IPS-20b (cell line): ENCODE data around the gene DUS1L.

Source experiments
- H3K27ac ChIP-seq: one replicate; pipeline ENCODE4 v1.5.1; 2013; ENCODE audit warnings: low read length
- H3K27me3 ChIP-seq: 2 replicates; pipeline ENCODE4 v1.6.1; 2013; ENCODE audit warnings: mild to moderate bottlenecking, low read length, inconsistent platforms; ENCODE audit not compliant: insufficient read depth
- H3K36me3 ChIP-seq: 2 replicates; pipeline ENCODE4 v1.6.1; 2013; ENCODE audit warnings: low read depth, mild to moderate bottlenecking, inconsistent platforms, low read length, moderate library complexity; ENCODE audit not compliant: insufficient read depth
- H3K4me1 ChIP-seq: 2 replicates; pipeline ENCODE4 v1.6.1; 2013; ENCODE audit warnings: mild to moderate bottlenecking, control low read depth, inconsistent platforms, low read length, moderate library complexity; ENCODE audit not compliant: insufficient read depth
- H3K4me3 ChIP-seq: 2 replicates; pipeline ENCODE4 v1.5.1; 2013; ENCODE audit warnings: mild to moderate bottlenecking, low read length, inconsistent platforms
- H3K9ac ChIP-seq: 2 replicates; pipeline ENCODE4 v1.6.1; 2013; ENCODE audit warnings: low read depth, mild to moderate bottlenecking, inconsistent platforms, low read length, moderate library complexity
- H3K9me3 ChIP-seq: 2 replicates; pipeline ENCODE4 v1.6.1; 2013; ENCODE audit warnings: mild to moderate bottlenecking, low read depth, low read length, inconsistent platforms; ENCODE audit not compliant: insufficient read depth

The DUS1L gene

DNA sequence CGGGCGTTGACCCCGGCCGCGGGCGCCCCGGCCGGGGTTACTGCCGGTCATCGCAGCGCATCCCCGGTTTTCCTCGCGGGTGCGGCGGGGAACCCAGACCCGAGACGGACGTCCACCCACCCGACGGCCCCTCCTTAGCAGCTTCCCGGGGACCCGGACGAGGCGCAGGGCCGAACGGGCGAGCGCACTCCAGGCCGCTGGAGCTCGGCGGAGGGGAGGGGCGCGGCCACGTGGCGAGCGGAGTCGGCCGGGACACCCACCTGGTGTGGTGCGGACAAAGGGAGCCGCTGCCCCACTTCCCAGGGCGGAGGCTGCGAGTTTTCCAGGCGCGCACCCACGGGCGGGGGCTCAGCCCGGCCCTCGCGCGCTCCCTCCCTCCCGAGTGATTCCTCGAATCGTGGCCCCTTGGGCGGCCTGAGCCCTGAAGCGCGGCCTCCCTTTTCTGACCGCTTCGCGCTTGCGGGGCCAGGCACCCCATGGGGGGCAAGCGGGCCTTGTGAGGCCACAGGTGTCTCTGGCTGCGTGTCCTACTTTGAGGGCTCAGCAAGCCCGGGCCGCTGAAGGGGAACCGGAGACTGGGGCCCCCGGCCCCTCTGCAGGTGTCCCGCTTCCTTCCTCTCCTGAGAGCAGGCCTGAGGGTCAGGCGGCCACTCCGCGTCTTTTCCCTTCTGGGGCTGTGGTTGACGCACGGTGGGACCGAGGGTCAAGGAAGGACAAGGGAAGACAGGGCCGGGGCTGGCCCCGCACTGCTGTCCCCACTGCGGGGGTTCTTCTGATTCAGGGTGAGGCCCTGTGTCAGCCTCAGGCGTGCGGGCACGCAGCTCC lies 33.5 kb upstream of the DUS1L start:
- peaks cover 11% of the 10 kb centered on the region; the same call in 1 of the 2 replicates for H3K4me1 ChIP-seq
- peaks cover 21% of the 10 kb centered on the region for H3K36me3 ChIP-seq
- H3K27ac ChIP-seq, result peak overlapping the region; percentile 94

GRCh38 chr17:82098169-82098938 lies 32.8 kb upstream of the DUS1L start, which contains the start of gene FASN:
Gene FASN (minus strand): TSS chr17:82098236. CDS start chr17:82096445, 1,791 bp downstream.
- Histone ChIP-seq H3K27ac (peak within 1 kb of the TSS; percentile 94), H3K9me3 (no peaks in the 10 kb centered on the region), H3K36me3 (peaks cover 27% of the 10 kb centered on the region), H3K4me1 (peaks cover 8% of the 10 kb centered on the region; the same call in 1 of the 2 replicates), H3K27me3 (no peaks in the 10 kb centered on the region), H3K9ac (peak within 1 kb of the TSS; percentile 91), H3K4me3 (peak within 1 kb of the TSS; percentile 87)

More for the DNA sequence above, 33.5 kb upstream of the DUS1L start:
- Histone ChIP-seq H3K9ac (peak overlapping the region; percentile 91; the same call in 1 of the 2 replicates), H3K9me3 (no peaks in the 10 kb centered on the region), H3K4me3 (peak overlapping the region; percentile 68; the same call in 1 of the 2 replicates), H3K27me3 (no peaks in the 10 kb centered on the region)

GRCh38 chr17:82097919-82098168 lies 32.2 kb upstream of the DUS1L start:
- Histone ChIP-seq H3K9ac (peak overlapping the region; percentile 84), H3K4me3 (peak overlapping the region; percentile 87; the same call in 1 of the 2 replicates), H3K27me3 (no peaks in the 10 kb centered on the region), H3K27ac (no peak overlapping the region), H3K36me3 (peaks cover 33% of the 10 kb centered on the region), H3K4me1 (peaks cover 8% of the 10 kb centered on the region; the same call in 1 of the 2 replicates), H3K9me3 (no peaks in the 10 kb centered on the region)

DNA sequence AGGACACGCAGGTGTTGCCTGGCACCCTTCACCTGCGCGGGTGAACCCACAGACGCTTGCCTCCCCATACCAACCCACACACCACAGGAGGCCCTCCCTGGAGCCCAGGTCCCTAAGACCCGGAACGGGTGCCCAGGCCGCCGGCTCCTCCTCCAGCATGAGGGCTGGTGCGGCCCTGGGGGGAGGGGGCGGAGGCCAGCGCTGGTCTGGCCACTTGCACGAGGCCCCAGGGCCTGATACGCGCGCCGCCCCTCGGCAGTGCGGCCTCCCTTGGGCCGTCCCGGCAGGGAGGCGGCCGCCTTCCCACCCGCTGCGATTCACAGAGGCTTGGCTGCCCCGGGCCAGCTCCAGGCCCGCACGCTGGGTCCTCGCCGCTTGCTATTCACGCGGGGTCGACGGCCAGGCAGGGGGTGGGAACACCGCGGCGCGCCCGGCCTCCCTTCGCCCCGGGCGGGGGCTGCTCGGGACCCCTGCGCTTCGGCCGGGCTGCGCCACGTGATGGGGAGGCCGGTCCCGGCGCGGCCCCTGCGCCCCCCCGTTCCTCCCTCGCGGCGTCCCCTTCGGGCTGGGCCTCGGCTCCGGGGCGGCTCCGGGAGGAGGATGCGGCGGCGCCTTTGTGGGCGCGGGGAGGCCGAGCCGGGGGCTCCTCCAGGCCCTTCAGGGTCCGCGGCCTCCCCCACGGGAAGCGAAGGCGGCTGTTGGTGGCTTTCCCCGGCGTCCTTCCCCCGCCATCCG lies 31.7 kb upstream of the DUS1L start:
- Histone ChIP-seq H3K4me3 (peak overlapping the region; percentile 87), H3K36me3 (peaks cover 37% of the 10 kb centered on the region)

DNA sequence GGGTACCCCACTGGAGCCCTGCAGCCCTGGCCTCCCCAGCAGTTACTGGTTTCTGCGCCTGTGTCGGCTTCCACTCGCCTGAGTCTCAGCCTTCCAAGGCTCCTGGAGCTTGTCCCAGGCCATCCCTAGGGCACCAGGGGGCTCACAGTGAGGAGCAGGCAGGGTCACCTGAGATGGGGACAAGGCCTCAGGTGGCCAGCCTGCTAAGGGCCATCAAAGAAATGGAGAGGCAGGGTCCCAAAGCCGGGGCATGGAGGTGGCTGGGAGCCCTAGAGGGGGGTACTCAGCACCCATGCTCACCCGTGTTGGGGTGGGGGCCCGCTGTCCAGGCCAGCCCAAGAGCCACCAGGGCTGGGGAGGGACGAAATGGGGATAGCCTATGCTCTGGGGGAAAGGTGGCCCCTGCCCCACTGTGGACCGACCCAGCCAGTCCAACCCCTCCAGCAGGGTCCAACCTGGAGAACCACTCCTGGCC lies 31.1 kb upstream of the DUS1L start:
- Histone ChIP-seq H3K27me3 (no peaks in the 10 kb centered on the region), H3K27ac (no peak overlapping the region), H3K4me1 (peaks cover 8% of the 10 kb centered on the region; the same call in 1 of the 2 replicates), H3K9ac (peak overlapping the region; percentile 84), H3K4me3 (peak overlapping the region; percentile 87), H3K9me3 (no peaks in the 10 kb centered on the region), H3K36me3 (peaks cover 44% of the 10 kb centered on the region)

More for the DNA sequence above, 31.7 kb upstream of the DUS1L start:
- peaks cover 8% of the 10 kb centered on the region; the same call in 1 of the 2 replicates for H3K4me1 ChIP-seq
- H3K9ac ChIP-seq, result peak overlapping the region; percentile 84
- H3K27me3 ChIP-seq, result no peaks in the 10 kb centered on the region
- no peak overlapping the region for H3K27ac ChIP-seq
- no peaks in the 10 kb centered on the region for H3K9me3 ChIP-seq

DNA sequence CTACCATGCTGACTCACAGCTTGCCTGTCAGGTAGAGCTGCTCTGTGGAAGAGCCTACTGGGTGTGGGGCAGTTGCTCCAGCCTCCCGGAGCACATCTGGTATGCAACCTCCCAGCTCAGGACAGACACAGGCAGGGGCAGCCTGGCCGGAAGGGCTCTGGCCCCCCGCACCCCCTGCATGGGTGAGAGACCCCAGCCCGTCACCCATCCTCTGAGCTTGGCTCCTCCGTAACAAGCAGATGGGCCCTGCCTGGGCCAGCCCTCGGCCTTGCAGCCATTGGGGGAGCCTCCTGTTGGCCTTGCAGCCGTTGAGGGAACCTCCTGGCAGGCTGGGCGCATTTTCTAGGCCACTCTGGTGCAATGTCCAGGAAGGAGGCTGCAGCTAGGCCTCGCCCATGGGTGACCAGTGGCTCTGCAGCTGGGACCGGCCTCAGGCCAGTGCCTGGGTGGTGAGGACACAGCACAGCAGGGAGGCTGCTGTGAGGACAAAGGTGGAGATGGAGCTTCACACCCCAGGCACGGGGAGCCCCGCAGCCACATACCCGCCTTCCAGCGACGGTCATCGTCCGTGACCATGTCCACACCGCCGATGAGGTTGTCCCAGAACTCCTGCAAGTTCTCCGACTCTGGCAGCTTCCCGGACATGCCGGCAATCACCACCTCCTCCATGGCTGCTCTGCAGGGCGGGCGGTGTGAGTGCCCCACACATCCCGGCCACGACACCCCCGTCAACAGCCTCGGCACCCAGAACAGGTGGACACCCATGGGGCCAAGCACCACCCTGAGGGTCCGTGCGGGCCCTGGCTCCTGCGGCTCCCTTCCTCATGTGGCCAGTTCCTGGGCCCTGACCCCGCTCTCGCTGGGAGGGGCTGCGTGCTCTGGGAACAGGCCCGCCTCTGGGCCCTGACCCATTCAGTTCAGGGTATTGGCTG lies 30.4 kb upstream of the DUS1L start:
- peak overlapping the region; percentile 84; the same call in 1 of the 2 replicates for H3K9ac ChIP-seq
- H3K27ac ChIP-seq, result no peak overlapping the region
- H3K4me1 ChIP-seq, result peaks cover 8% of the 10 kb centered on the region; the same call in 1 of the 2 replicates
- H3K9me3 ChIP-seq, result no peaks in the 10 kb centered on the region
- no peaks in the 10 kb centered on the region for H3K27me3 ChIP-seq
- peaks cover 51% of the 10 kb centered on the region for H3K36me3 ChIP-seq
- peak overlapping the region; percentile 87; the same call in 1 of the 2 replicates for H3K4me3 ChIP-seq

GRCh38 chr17:82094931-82095776 lies 29.6 kb upstream of the DUS1L start:
- Histone ChIP-seq H3K9me3 (no peaks in the 10 kb centered on the region), H3K36me3 (peaks cover 59% of the 10 kb centered on the region), H3K9ac (no peak overlapping the region), H3K27me3 (no peaks in the 10 kb centered on the region), H3K4me1 (peaks cover 8% of the 10 kb centered on the region; the same call in 1 of the 2 replicates), H3K27ac (no peak overlapping the region), H3K4me3 (no peak overlapping the region; the same call in 1 of the 2 replicates)

DNA sequence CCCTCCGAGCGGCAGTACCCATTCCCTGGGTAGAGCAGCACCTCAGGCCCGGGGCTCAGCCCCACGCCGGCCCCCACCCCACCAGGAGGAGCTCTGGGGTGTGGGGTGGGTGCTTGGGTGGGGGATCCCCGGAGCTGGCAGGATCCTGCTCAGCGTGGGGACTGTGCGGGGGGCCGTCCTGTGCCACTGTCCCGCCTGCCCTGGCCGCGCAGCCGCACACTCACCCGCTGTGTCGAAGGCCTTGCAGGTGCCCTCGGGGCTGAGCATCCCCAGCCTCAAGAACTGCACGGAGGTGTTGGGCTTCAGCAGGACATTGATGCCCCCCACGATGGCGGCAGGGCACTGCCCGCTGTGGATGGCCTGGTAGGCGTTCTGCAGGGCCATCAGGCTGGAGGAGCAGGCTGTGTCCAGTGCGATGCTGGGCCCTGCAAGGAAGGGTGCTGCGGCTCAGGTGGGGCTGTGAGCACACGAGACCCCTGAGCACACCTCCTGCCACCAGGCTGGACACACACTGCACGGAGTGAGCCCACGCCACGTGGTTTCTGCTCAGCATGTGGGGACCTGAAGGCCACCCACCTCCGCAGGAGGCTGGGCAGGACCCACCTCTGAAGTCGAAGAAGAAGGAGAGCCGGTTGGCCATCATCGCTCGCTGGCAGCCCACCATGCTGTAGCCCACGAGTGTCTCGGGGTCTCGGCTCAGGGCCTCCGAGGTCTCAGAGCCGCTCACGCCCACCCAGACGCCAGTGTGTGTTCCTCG lies 27.6 kb upstream of the DUS1L start:
- peaks cover 79% of the 10 kb centered on the region for H3K36me3 ChIP-seq

DNA sequence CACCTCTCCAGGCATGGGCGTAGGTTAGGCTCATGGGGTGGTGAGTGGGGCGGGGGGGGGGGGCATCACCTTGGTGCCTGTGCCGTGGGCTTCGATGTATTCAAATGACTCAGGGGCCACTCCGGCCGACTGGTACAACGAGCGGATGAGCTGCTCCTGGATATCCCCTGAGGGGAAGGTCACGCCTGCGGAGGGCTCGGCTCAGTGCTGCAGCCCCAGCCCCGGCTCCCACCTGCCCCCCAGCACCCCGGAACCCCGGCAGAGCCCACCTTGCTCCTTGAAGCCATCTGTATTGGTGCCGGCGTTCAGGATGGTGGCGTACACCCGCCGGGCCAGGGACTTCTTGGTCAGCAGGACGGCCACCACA lies 27.0 kb upstream of the DUS1L start:
- Histone ChIP-seq H3K36me3 (peaks cover 85% of the 10 kb centered on the region), H3K9ac (no peak overlapping the region), H3K27me3 (no peaks in the 10 kb centered on the region), H3K9me3 (no peaks in the 10 kb centered on the region), H3K4me3 (no peak overlapping the region), H3K27ac (no peak overlapping the region), H3K4me1 (peaks cover 4% of the 10 kb centered on the region; the same call in 1 of the 2 replicates)

More for the DNA sequence above, 27.6 kb upstream of the DUS1L start:
- H3K4me3 ChIP-seq, result no peak overlapping the region
- H3K9ac ChIP-seq, result no peak overlapping the region
- no peaks in the 10 kb centered on the region for H3K9me3 ChIP-seq
- no peaks in the 10 kb centered on the region for H3K27me3 ChIP-seq
- H3K27ac ChIP-seq, result no peak overlapping the region
- peaks cover 4% of the 10 kb centered on the region; the same call in 1 of the 2 replicates for H3K4me1 ChIP-seq
